SK-N-SH (cell line): ENCODE measurements around the gene DCDC1. TPM values are rescaled to one million over a fixed set of nuclear protein-coding genes. Genes with fewer than 3 reads are reported as not detected.

Source experiments
- CTCF ChIA-PET: fragments of 300-600, 350-600 bp; formaldehyde crosslinking; extraction: SDS; loops from one replicate; lab custom pipeline; 2021; lab: Yijun Ruan, JAX
- POLR2A ChIA-PET: fragments of 350-600 bp; sonication (Branson Sonifier 250); formaldehyde crosslinking; extraction: SDS; loops from one replicate; lab custom pipeline; 2020; ENCODE audit warnings: antibody characterized with exemption, inconsistent platforms; lab: Yijun Ruan, JAX
- DNase-seq: peaks from one replicate; pipeline ENCODE4 v3.0.0; 2012
- H2AFZ ChIP-seq: fragments of 200-600 bp; sonication (generic); 2 replicates; pipeline ENCODE4 v1.8.1; 2016; ENCODE audit warnings: antibody characterized with exemption, mild to moderate bottlenecking, low read depth
- H3F3A ChIP-seq: fragments of 200-600 bp; sonication (generic); replicated peaks from 2 replicates; pipeline ENCODE3; 2016; ENCODE audit warnings: antibody characterized with exemption, mild to moderate bottlenecking; ENCODE audit not compliant: insufficient read depth
- H3K27ac ChIP-seq, 2 experiments: fragments of 200-500 bp in 1 of 2; fragments of 200-600 bp in 1 of 2; sonication (Bioruptor generic) in 1 of 2; sonication (generic), shearing (Covaris generic) in 1 of 2; 2 replicates each; pipeline versions ENCODE4 v1.5.1 to v1.6.1; 2014 to 2016; ENCODE audit warnings: low read depth in 2 of 2, inconsistent platforms in 1 of 2, low read length in 1 of 2, mild to moderate bottlenecking in 1 of 2, mixed read lengths in 1 of 2
- H3K27me3 ChIP-seq: fragments of 200-600 bp; sonication (generic), shearing (Covaris generic); 2 replicates; pipeline ENCODE4 v1.6.1; 2016; ENCODE audit warnings: mixed run types; ENCODE audit not compliant: insufficient read depth
- H3K36me3 ChIP-seq, 2 experiments: fragments of 200-500 bp in 1 of 2; fragments of 200-600 bp in 1 of 2; sonication (Bioruptor generic) in 1 of 2; sonication (generic) in 1 of 2; replicated peaks in 1 of 2; 2 replicates each; pipeline versions ENCODE3 to v1.5.1; 2014 to 2016; ENCODE audit warnings: low read length in 1 of 2, mild to moderate bottlenecking in 1 of 2; ENCODE audit not compliant: insufficient read depth in 2 of 2, control insufficient read depth in 1 of 2
- H3K4me1 ChIP-seq, 2 experiments: fragments of 200-500 bp in 1 of 2; fragments of 200-600 bp in 1 of 2; sonication (Bioruptor generic) in 1 of 2; sonication (generic), shearing (Covaris generic) in 1 of 2; 2 replicates each; pipeline versions ENCODE4 v1.5.1 to v1.6.1; 2014 to 2016; ENCODE audit warnings: low read depth in 1 of 2, low read length in 1 of 2, mixed run types in 1 of 2; ENCODE audit not compliant: insufficient read depth in 2 of 2, control insufficient read depth in 1 of 2
- H3K4me2 ChIP-seq: fragments of 200-600 bp; sonication (generic), shearing (Covaris generic); 2 replicates; pipeline ENCODE4 v1.6.1; 2017; ENCODE audit warnings: mixed run types
- H3K4me3 ChIP-seq, 2 experiments: fragments of 200-500 bp in 1 of 2; fragments of 200-600 bp in 1 of 2; sonication (Bioruptor generic) in 1 of 2; sonication (generic), shearing (Covaris generic) in 1 of 2; 2 replicates each; pipeline versions ENCODE4 v1.5.1 to v1.8.1; 2014 to 2016; ENCODE audit warnings: low read depth in 2 of 2, inconsistent platforms in 1 of 2, low read length in 1 of 2, mild to moderate bottlenecking in 1 of 2, mixed read lengths in 1 of 2, moderate library complexity in 1 of 2
- H3K79me2 ChIP-seq: fragments of 200-600 bp; sonication (generic); 2 replicates; pipeline ENCODE4 v1.8.1; 2017; ENCODE audit warnings: mild to moderate bottlenecking; ENCODE audit not compliant: insufficient read depth
- H3K9ac ChIP-seq: fragments of 200-600 bp; sonication (generic); 2 replicates; pipeline ENCODE4 v1.6.1; 2017; ENCODE audit warnings: mixed run types
- H3K9me2 ChIP-seq: fragments of 200-600 bp; sonication (generic); 2 replicates; pipeline ENCODE4 v1.6.1; 2017; ENCODE audit warnings: mixed run types
- H3K9me3 ChIP-seq: fragments of 200-600 bp; sonication (generic); 2 replicates; pipeline ENCODE4 v1.6.1; 2017; ENCODE audit warnings: mixed run types, mild to moderate bottlenecking, moderate library complexity
- H4K20me1 ChIP-seq: fragments of 200-600 bp; sonication (generic); 2 replicates; pipeline ENCODE4 v1.6.1; 2017; ENCODE audit warnings: mild to moderate bottlenecking, mixed run types; ENCODE audit not compliant: insufficient read depth
- CHD2 ChIP-seq: fragments of 150-350 bp; IDR thresholded peaks from 2 replicates; pipeline ENCODE4 v1.6.1; 2018; ENCODE audit warnings: low read length; ENCODE audit not compliant: partially characterized antibody
- CTCF ChIP-seq: fragments of 200-600 bp; sonication (generic); IDR thresholded peaks from 2 replicates; pipeline ENCODE4 v1.6.1; 2017; ENCODE audit warnings: antibody characterized with exemption, mild to moderate bottlenecking, moderate library complexity
- ELF1 ChIP-seq: IDR thresholded peaks from 2 replicates; pipeline ENCODE4 v1.4.0; 2012
- EP300 ChIP-seq, 2 experiments: IDR thresholded peaks; 2 replicates each; pipeline versions ENCODE4 v1.4.0 to v1.6.1; 2012; ENCODE audit warnings: borderline replicate concordance in 1 of 2, low read depth in 1 of 2, low read length in 1 of 2
- FOXJ3 ChIP-seq: sonication (generic); formaldehyde crosslinking; IDR thresholded peaks from 2 replicates; pipeline ENCODE4 v1.5.1; 2020; ENCODE audit warnings: mild to moderate bottlenecking, missing genetic modification reagents
- FOXM1 ChIP-seq: IDR thresholded peaks from 2 replicates; pipeline ENCODE4 v1.4.0; 2012; ENCODE audit warnings: low read depth, mild to moderate bottlenecking
- GABPA ChIP-seq: IDR thresholded peaks from 2 replicates; pipeline ENCODE4 v1.4.0; 2012; ENCODE audit warnings: low read depth, mild to moderate bottlenecking
- GATA2 ChIP-seq: sonication (generic); formaldehyde crosslinking; IDR thresholded peaks from 2 replicates; pipeline ENCODE4 v1.5.0; 2020; ENCODE audit warnings: mild to moderate bottlenecking, missing genetic modification reagents
- IRF3 ChIP-seq: fragments of 150-350 bp; IDR thresholded peaks from 2 replicates; pipeline ENCODE4 v1.6.1; 2016; ENCODE audit warnings: mild to moderate bottlenecking, low read depth, low read length
- MAX ChIP-seq: IDR thresholded peaks from 2 replicates; pipeline ENCODE4 v1.4.0; 2012; ENCODE audit warnings: low read depth
- MEF2A ChIP-seq: IDR thresholded peaks from 2 replicates; pipeline ENCODE4 v1.4.0; 2012; ENCODE audit warnings: low read depth, borderline replicate concordance
- MXI1 ChIP-seq: IDR thresholded peaks from 2 replicates; pipeline ENCODE4 v1.6.1; 2012; ENCODE audit warnings: mild to moderate bottlenecking, low read depth, low read length, improper control_type of control experiment
- NFIC ChIP-seq: IDR thresholded peaks from 2 replicates; pipeline ENCODE4 v1.4.0; 2012; ENCODE audit warnings: borderline replicate concordance
- NRF1 ChIP-seq: IDR thresholded peaks from 2 replicates; pipeline ENCODE4 v1.6.1; 2012; ENCODE audit warnings: low read depth, mild to moderate bottlenecking, low read length
- PBX3 ChIP-seq: IDR thresholded peaks from 2 replicates; pipeline ENCODE4; 2012
- RAD21 ChIP-seq: IDR thresholded peaks from 2 replicates; pipeline ENCODE4 v1.6.1; 2012; ENCODE audit warnings: mild to moderate bottlenecking, low read length
- RCOR1 ChIP-seq: fragments of 150-350 bp; IDR thresholded peaks from 2 replicates; pipeline ENCODE4 v1.6.1; 2017; ENCODE audit warnings: antibody characterized with exemption, low read length
- RFX5 ChIP-seq: IDR thresholded peaks from 2 replicates; pipeline ENCODE4 v1.6.1; 2012; ENCODE audit warnings: mild to moderate bottlenecking, improper control_type of control experiment, low read length
- RXRA ChIP-seq: IDR thresholded peaks from 2 replicates; pipeline ENCODE4 v1.4.0; 2012; ENCODE audit warnings: low read depth, mild to moderate bottlenecking, borderline replicate concordance
- SIN3A ChIP-seq: IDR thresholded peaks from 2 replicates; pipeline ENCODE4 v1.6.1; 2012; ENCODE audit warnings: low read depth, mild to moderate bottlenecking, low read length, moderate library complexity, borderline replicate concordance
- TAF1 ChIP-seq: IDR thresholded peaks from 2 replicates; pipeline ENCODE4 v1.6.1; 2012; ENCODE audit warnings: low read depth, mild to moderate bottlenecking, low read length, moderate library complexity, borderline replicate concordance
- TCF12 ChIP-seq: IDR thresholded peaks from 2 replicates; pipeline ENCODE4 v1.4.0; 2012
- TEAD4 ChIP-seq: IDR thresholded peaks from 2 replicates; pipeline ENCODE4 v1.4.0; 2012; ENCODE audit warnings: mild to moderate bottlenecking, borderline replicate concordance; ENCODE audit not compliant: insufficient read depth
- ZBTB33 ChIP-seq: IDR thresholded peaks from 2 replicates; pipeline ENCODE4 v1.4.0; 2012; ENCODE audit warnings: low read depth, borderline replicate concordance
- WGBS: methylation state at CpG from one replicate; pipeline ENCODE4 v1.1.6; 2017; ENCODE audit warnings: low lambda C conversion rate; 5-methylcytosine and 5-hydroxymethylcytosine counted together
- polyA plus RNA-seq, 3 experiments: library from polyadenylated mRNA; depleted of rRNA; stranded (reverse); fragments of >200 nt; gene quantifications; 2 replicates each; pipeline ENCODE4 v1.2.3, GENCODE V29; 2012
- TF ChIP-seq, protein P1 (sequence below): fragments of 150-350 bp; IDR thresholded peaks from 2 replicates; pipeline ENCODE4 v1.6.1; 2017; ENCODE audit warnings: antibody characterized with exemption, low read length, low read depth, borderline replicate concordance

Gene DCDC1
- polyA plus RNA-seq, 1 of the 3 experiments (the other 2 are of a cell fraction) = 0.12 TPM

GRCh38 chr11:30861531-30861930 lies 508.0 kb downstream of the DCDC1 start (continued):
- TF ChIP-seq GATA2 (CRISPR knock-in tag) (peak; percentile 90), FOXM1 (no peak), TAF1 (no peak), MXI1 (no peak), ZBTB33 (no peak), PBX3 (no peak), EP300 (IDR thresholded peaks at IDR 0.05; ENCODE audit: borderline replicate concordance in 1 of 2, low read depth in 1 of 2, low read length in 1 of 2) (peak in 1 of 2 experiments; percentile 96; a peak in 2 of 4 replicates), CTCF (no peak)
- TF ChIP-seq, protein P1, sequence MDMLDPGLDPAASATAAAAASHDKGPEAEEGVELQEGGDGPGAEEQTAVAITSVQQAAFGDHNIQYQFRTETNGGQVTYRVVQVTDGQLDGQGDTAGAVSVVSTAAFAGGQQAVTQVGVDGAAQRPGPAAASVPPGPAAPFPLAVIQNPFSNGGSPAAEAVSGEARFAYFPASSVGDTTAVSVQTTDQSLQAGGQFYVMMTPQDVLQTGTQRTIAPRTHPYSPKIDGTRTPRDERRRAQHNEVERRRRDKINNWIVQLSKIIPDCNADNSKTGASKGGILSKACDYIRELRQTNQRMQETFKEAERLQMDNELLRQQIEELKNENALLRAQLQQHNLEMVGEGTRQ = no peak

GRCh38 chr11:30861064-30861463 lies 508.5 kb downstream of the DCDC1 start:
- no peaks in the 10 kb centered on the region for H3K36me3 ChIP-seq
- no peak overlapping the region for H3K9ac ChIP-seq
- H3K9me3 ChIP-seq = no peaks in the 10 kb centered on the region
- ChIA-PET CTCF (interaction anchor here (0.6 to 10.1 kb wide), 9 partner anchors 21 to 538 kb away, joined by 3 to 113 read pairs (median 4); partner anchors contain the start of genes ARL14EP and MPPED2), POLR2A (interaction anchor here (0.9 to 3.1 kb wide), 3 partner anchors 53 to 538 kb away, joined by 6 to 15 read pairs (median 12); partner anchors contain the start of genes ARL14EP and MPPED2)
- WGBS = 42% methylated on average over 7 of the region's 7 CpGs
- peak overlapping the region in 1 of 2 experiments; percentile 96; a peak in 2 of 4 replicates for H3K27ac ChIP-seq
- no peak overlapping the region for H3K4me2 ChIP-seq
- no peaks in the 10 kb centered on the region for H3K27me3 ChIP-seq
- no peaks in the 10 kb centered on the region for H4K20me1 ChIP-seq
- no peaks in the 10 kb centered on the region for H3F3A ChIP-seq
- TF ChIP-seq GATA2 (CRISPR knock-in tag) (no peak), RFX5 (no peak), MAX (no peak), SIN3A (no peak), TAF1 (no peak), CHD2 (no peak), GABPA (no peak), ELF1 (no peak), EP300 (IDR thresholded peaks at IDR 0.05; ENCODE audit: borderline replicate concordance in 1 of 2, low read depth in 1 of 2, low read length in 1 of 2) (no peak), RCOR1 (no peak), NRF1 (no peak), TEAD4 (no peak), IRF3 (no peak), NFIC (no peak), RXRA (no peak), TCF12 (no peak), FOXJ3 (CRISPR knock-in tag) (no peak), RAD21 (no peak), MEF2A (no peak), MXI1 (no peak)
- H3K9me2 ChIP-seq = no peaks in the 10 kb centered on the region
- no peaks in the 10 kb centered on the region for H3K79me2 ChIP-seq
- DNase-seq = peak; percentile 2
- no peak overlapping the region for H2AFZ ChIP-seq
- H3K4me1 ChIP-seq = peaks cover 0 to 25% of the 10 kb centered on the region in 2 experiments; a peak in 3 of 4 replicates
- H3K4me3 ChIP-seq = no peak overlapping the region
